K562 (cell line): ENCODE measurements around the gene ZSWIM9. TPM values are rescaled to one million over a fixed set of nuclear protein-coding genes. Genes with fewer than 3 reads are reported as not detected.

Experiments
- CGGBP1 ChIP-seq: fragments of 250-450 bp; sonication (Bioruptor Pico); IDR thresholded peaks from 2 replicates; pipeline ENCODE4 v1.9.0; 2021; ENCODE audit warnings: mild to moderate bottlenecking
- DEAF1 ChIP-seq: fragments of 450-650 bp; formaldehyde crosslinking; IDR thresholded peaks from 2 replicates; pipeline ENCODE4 v1.4.0; 2020; ENCODE audit warnings: mild to moderate bottlenecking, moderate library complexity
- HCFC1 ChIP-seq: IDR thresholded peaks from 2 replicates; pipeline ENCODE4 v1.6.1; 2012; ENCODE audit warnings: low read depth, low read length, improper control_type of control experiment
- HNRNPH1 ChIP-seq: fragments of 200-400 bp; formaldehyde crosslinking; optimal IDR thresholded peaks from 2 replicates; pipeline ENCODE3; 2017; ENCODE audit warnings: low read depth, mild to moderate bottlenecking, low read length, moderate library complexity
- JUNB ChIP-seq: fragments of 450-650 bp; formaldehyde crosslinking; conservative IDR thresholded peaks from 2 replicates; pipeline ENCODE4 v1.4.0; 2020; ENCODE audit warnings: mild to moderate bottlenecking
- KDM4B ChIP-seq, 2 experiments: fragments of 450-650 bp in 1 of 2; sonication (generic) in 1 of 2; IDR thresholded peaks; 2 replicates each; pipeline ENCODE4 v1.6.1; 2016 to 2017; ENCODE audit warnings: borderline replicate concordance in 2 of 2, antibody characterized with exemption in 1 of 2, low read depth in 1 of 2, mild to moderate bottlenecking in 1 of 2
- NFYB ChIP-seq: IDR thresholded peaks from 2 replicates; pipeline ENCODE4 v1.6.1; 2011; ENCODE audit warnings: mild to moderate bottlenecking, moderate library complexity; ENCODE audit not compliant: insufficient read length; ENCODE audit errors: extremely low read depth
- PBX2 ChIP-seq, 2 experiments: IDR thresholded peaks in 1 of 2; conservative IDR thresholded peaks in 1 of 2; 2 replicates each; pipeline ENCODE4 v1.6.1; 2016; ENCODE audit warnings: low read depth in 2 of 2, mild to moderate bottlenecking in 1 of 2, missing compliant biosample characterization in 1 of 2, missing genetic modification characterization in 1 of 2, moderate library complexity in 1 of 2
- POU5F1 ChIP-seq: fragments of 150-350 bp; IDR thresholded peaks from 2 replicates; pipeline ENCODE4 v1.6.1; 2014; ENCODE audit warnings: borderline replicate concordance, low read length, low read depth, mild to moderate bottlenecking; ENCODE audit not compliant: partially characterized antibody
- SRSF7 ChIP-seq: fragments of 200-400 bp; formaldehyde crosslinking; optimal IDR thresholded peaks from 2 replicates; pipeline ENCODE3; 2017; ENCODE audit warnings: mild to moderate bottlenecking, low read depth, low read length
- THAP7 ChIP-seq: fragments of 250-450 bp; sonication (Bioruptor Pico); IDR thresholded peaks from 2 replicates; pipeline ENCODE4 v1.5.0; 2021
- ZHX1 ChIP-seq: fragments of 150-350 bp; conservative IDR thresholded peaks from 2 replicates; pipeline ENCODE4 v1.6.1; 2014; ENCODE audit warnings: low read length
- ZNF511 ChIP-seq: sonication (generic); formaldehyde crosslinking; IDR thresholded peaks from 2 replicates; pipeline ENCODE4 v1.8.0; 2022; ENCODE audit warnings: mild to moderate bottlenecking, missing genetic modification reagents
- ZNF76 ChIP-seq: fragments of 250-450 bp; sonication (Bioruptor Pico); IDR thresholded peaks from 2 replicates; pipeline ENCODE4 v1.4.0; 2020; ENCODE audit warnings: mild to moderate bottlenecking, moderate library complexity, borderline replicate concordance
- ZNF778 ChIP-seq: fragments of 450-650 bp; formaldehyde crosslinking; IDR thresholded peaks from 2 replicates; pipeline ENCODE4 v1.4.0; 2020; ENCODE audit warnings: mild to moderate bottlenecking, moderate library complexity
- polyA plus RNA-seq, 8 experiments: library from polyadenylated mRNA; depleted of rRNA in 4 of 8; stranded (reverse) in 5 of 8; unstranded in 3 of 8; fragments of >200 nt; fragmentation: Nextera tagmentation in 2 of 8; fragmentation: Illumina TruSeq in 1 of 8; extraction: Ambion mirVana in 2 of 8; extraction: Trizol in 1 of 8; gene quantifications; 2 replicates each; pipeline versions ENCODE4 v1.2.1 to v1.2.3, GENCODE V29; 2011 to 2014; ENCODE audit warnings: inconsistent platforms in 1 of 8, missing spikeins in 1 of 8
- total RNA-seq, 7 experiments: library from RNA; depleted of rRNA in 6 of 7; stranded (reverse); fragments of >200 nt in 6 of 7; fragmentation: Illumina TruSeq in 2 of 7; extraction: Trizol in 2 of 7; gene quantifications; 2 replicates each; pipeline versions ENCODE4 v1.2.1 to v1.2.3, GENCODE V29; 2011 to 2021; ENCODE audit warnings: low replicate concordance in 1 of 7

ZSWIM9 gene
- total and polyA plus RNA-seq, 9 of the 15 experiments (the other 6 are each of a cell fraction or from before 2014, with no cell fraction given): 0.04 to 1.4 (median 0.34) TPM; not detected in 1

GRCh38 chr19:48169939-48170803 is at the start of gene ZSWIM9, which contains the start of gene LIG1 (continued):
- TF ChIP-seq THAP7 (CRISPR knock-in tag) (peak; percentile 98), DEAF1 (no peak), CGGBP1 (no peak), POU5F1 (peak; percentile 25), NFYB (no peak), ZNF778 (CRISPR knock-in tag) (no peak), HCFC1 (peak; percentile 87), JUNB (CRISPR knock-in tag) (no peak), ZNF511 (CRISPR knock-in tag) (peak; percentile 97), ZNF76 (CRISPR knock-in tag) (peak; percentile 91; the same call in 1 of the 2 replicates), PBX2 (CRISPR knock-in tag; IDR thresholded peaks at IDR 0.05; ENCODE audit: low read depth) (peak; percentile 35; the same call in 1 of the 2 replicates), PBX2 (tag; conservative IDR thresholded peaks at IDR 0.05; ENCODE audit: low read depth) (no peak), HNRNPH1 (no peak), SRSF7 (no peak), KDM4B (IDR thresholded peaks at IDR 0.05; ENCODE audit: borderline replicate concordance in 2 of 2, low read depth in 1 of 2) (peak in 1 of 2 experiments; percentile 31; a peak in 1 of 4 replicates), ZHX1 (no peak)
